SU-DHL-6 (cell line): ENCODE data around the gene PSME4.

Experiments used
- H2AFZ ChIP-seq: fragments of 200-600 bp; sonication (generic); 2 replicates; pipeline ENCODE4 v1.6.1; 2014; ENCODE audit warnings: low read depth, mild to moderate bottlenecking, moderate library complexity, mixed read lengths, antibody characterized with exemption, low read length; ENCODE audit not compliant: severe bottlenecking
- H3F3A ChIP-seq: fragments of 200-600 bp; shearing (Covaris generic); 2 replicates; pipeline ENCODE4 v1.6.0; 2016; ENCODE audit warnings: antibody characterized with exemption, mild to moderate bottlenecking; ENCODE audit not compliant: insufficient read depth
- H3K27ac ChIP-seq: fragments of 200-600 bp; sonication (generic); 2 replicates; pipeline ENCODE4 v1.5.1; 2016; ENCODE audit warnings: low read depth, mild to moderate bottlenecking, low read length, moderate library complexity, mixed read lengths
- H3K27me3 ChIP-seq: fragments of 200-600 bp; sonication (generic), shearing (Covaris generic); 2 replicates; pipeline ENCODE4 v1.6.0; 2014; ENCODE audit warnings: mild to moderate bottlenecking, low read length
- H3K36me3 ChIP-seq: fragments of 200-600 bp; sonication (generic); 2 replicates; pipeline ENCODE4 v1.6.1; 2014; ENCODE audit warnings: mild to moderate bottlenecking, low read length, mixed read lengths
- H3K4me2 ChIP-seq: fragments of 300-600, 200-600 bp; shearing (Covaris generic), sonication (generic); 2 replicates; pipeline ENCODE4 v1.6.0; 2014; ENCODE audit warnings: low read length, low read depth, mild to moderate bottlenecking; ENCODE audit not compliant: poor library complexity, severe bottlenecking
- H3K4me3 ChIP-seq: fragments of 200-600 bp; sonication (generic); 2 replicates; pipeline ENCODE4 v1.5.1; 2014; ENCODE audit warnings: antibody characterized with exemption, low read length, mild to moderate bottlenecking, mixed read lengths; ENCODE audit not compliant: insufficient read depth, poor library complexity, severe bottlenecking
- H3K79me2 ChIP-seq: fragments of 200-600 bp; sonication (generic); 2 replicates; pipeline ENCODE4 v1.6.1; 2014; ENCODE audit warnings: mild to moderate bottlenecking, low read length, moderate library complexity; ENCODE audit not compliant: insufficient read depth
- H3K9ac ChIP-seq: fragments of 200-600 bp; sonication (generic); 2 replicates; pipeline ENCODE4 v1.7.0; 2014; ENCODE audit warnings: mild to moderate bottlenecking, low read length
- H3K9me2 ChIP-seq: fragments of 200-600 bp; sonication (generic); replicated peaks from 2 replicates; pipeline ENCODE4 v1.6.1; 2014; ENCODE audit warnings: low read length; ENCODE audit not compliant: insufficient read depth
- H3K9me3 ChIP-seq: fragments of 200-600 bp; sonication (generic); 2 replicates; pipeline ENCODE4 v1.6.1; 2014; ENCODE audit warnings: low read length, mixed read lengths; ENCODE audit not compliant: insufficient read depth
- H4K20me1 ChIP-seq: fragments of 200-600 bp; sonication (generic); 2 replicates; pipeline ENCODE4 v1.6.1; 2014; ENCODE audit warnings: low read depth, mild to moderate bottlenecking, antibody characterized with exemption, low read length, moderate library complexity, mixed read lengths
- CTCF ChIP-seq: fragments of 200-600 bp; sonication (generic); IDR thresholded peaks from one replicate; pipeline ENCODE4 v1.5.1; 2017; ENCODE audit warnings: antibody characterized with exemption, mild to moderate bottlenecking, low read length, moderate library complexity; ENCODE audit not compliant: insufficient read depth, poor library complexity, severe bottlenecking
- EZH2phosphoT487 ChIP-seq: fragments of 200-600 bp; sonication (generic), shearing (Covaris generic); conservative IDR thresholded peaks from 2 replicates; pipeline ENCODE4 v1.6.1; 2018; ENCODE audit warnings: mild to moderate bottlenecking, antibody characterized with exemption, low read length, moderate library complexity, mixed read lengths

The PSME4 gene

GRCh38 chr2:53903011-53903410 is 67.8 kb downstream of the PSME4 start:
- TF ChIP-seq CTCF (no peak), EZH2phosphoT487 (no peak)
- Histone ChIP-seq H2AFZ (no peak overlapping the region), H3K36me3 (peaks cover 79% of the 10 kb centered on the region), H3K9me2 (no peaks in the 10 kb centered on the region), H3K4me3 (no peak overlapping the region), H3F3A (peaks cover 8% of the 10 kb centered on the region; the same call in 1 of the 2 replicates), H3K79me2 (no peaks in the 10 kb centered on the region), H3K27ac (no peak overlapping the region), H3K27me3 (no peaks in the 10 kb centered on the region), H4K20me1 (no peaks in the 10 kb centered on the region), H3K9ac (no peak overlapping the region), H3K4me2 (no peak overlapping the region), H3K9me3 (no peaks in the 10 kb centered on the region)

GRCh38 chr2:53901192-53901591 is 69.6 kb downstream of the PSME4 start:
- Histone ChIP-seq H4K20me1 (no peaks in the 10 kb centered on the region), H2AFZ (no peak overlapping the region), H3K79me2 (no peaks in the 10 kb centered on the region), H3K4me2 (no peak overlapping the region), H3K9me3 (no peaks in the 10 kb centered on the region), H3K4me3 (no peak overlapping the region), H3K9me2 (no peaks in the 10 kb centered on the region), H3F3A (0 out of 2 replicates have a peak, but pooled peaks cover 8% of the 10 kb centered on the region), H3K27me3 (no peaks in the 10 kb centered on the region), H3K36me3 (peaks cover 76% of the 10 kb centered on the region), H3K27ac (no peak overlapping the region), H3K9ac (no peak overlapping the region)
- TF ChIP-seq CTCF (no peak), EZH2phosphoT487 (no peak)

GRCh38 chr2:53896864-53897263 is 73.9 kb downstream of the PSME4 start:
- Histone ChIP-seq H3K4me3 (no peak overlapping the region), H3K9ac (no peak overlapping the region), H3K27me3 (no peaks in the 10 kb centered on the region), H3K4me2 (no peak overlapping the region), H3K9me2 (no peaks in the 10 kb centered on the region), H3F3A (no peaks in the 10 kb centered on the region; the same call in 1 of the 2 replicates), H3K9me3 (no peaks in the 10 kb centered on the region), H4K20me1 (no peaks in the 10 kb centered on the region), H3K79me2 (no peaks in the 10 kb centered on the region), H2AFZ (no peak overlapping the region), H3K36me3 (peaks cover 85% of the 10 kb centered on the region), H3K27ac (no peak overlapping the region)
- no peak for TF ChIP-seq CTCF
- no peak for TF ChIP-seq EZH2phosphoT487
